ENCODE results near the gene GUF1.

GUF1 gene

GRCh38 chr4:44678094-44679041 lies at the start of gene GUF1:
Gene GUF1, plus strand, starts transcription at chr4:44678420. Its CDS starts 203 bp downstream, at chr4:44678623.
- DNase-seq = peak; percentile 67

GRCh38 chr4:44629280-44629866 lies 48.8 kb upstream of the GUF1 start:
- DNase-seq = peak; percentile 60

- DNase-seq = no peak
Measured at GRCh38 chr4:44632089-44632488, 46.1 kb upstream of the GUF1 start.

GRCh38 chr4:44632733-44633132 lies 45.5 kb upstream of the GUF1 start:
- DNase-seq = no peak

GRCh38 chr4:44638091-44638490 lies 40.1 kb upstream of the GUF1 start:
- DNase-seq = no peak

- no peak for DNase-seq
Measured at GRCh38 chr4:44646151-44646550, 32.1 kb upstream of the GUF1 start.

- DNase-seq = no peak
Measured at GRCh38 chr4:44651425-44651824, 26.8 kb upstream of the GUF1 start, which contains the start of gene YIPF7. Gene YIPF7, minus strand, starts transcription at chr4:44651625. Its CDS starts 1,525 bp downstream, at chr4:44650100.

- DNase-seq = no peak
Measured at GRCh38 chr4:44652002-44652401, 26.2 kb upstream of the GUF1 start.

GRCh38 chr4:44660396-44660795 lies 17.8 kb upstream of the GUF1 start:
- no peak for DNase-seq

- DNase-seq = no peak
Measured at GRCh38 chr4:44661940-44662622, 16.1 kb upstream of the GUF1 start.

GRCh38 chr4:44662623-44663005 lies 15.6 kb upstream of the GUF1 start:
- no peak for DNase-seq

GRCh38 chr4:44663539-44664263 lies 14.5 kb upstream of the GUF1 start:
- DNase-seq = no peak

GRCh38 chr4:44668526-44668925 lies 9.7 kb upstream of the GUF1 start:
- DNase-seq = no peak

- no peak for DNase-seq
Measured at GRCh38 chr4:44670506-44671199, 7.6 kb upstream of the GUF1 start.

- no peak for DNase-seq
Measured at GRCh38 chr4:44671636-44672035, 6.6 kb upstream of the GUF1 start.

- DNase-seq = no peak
Measured at GRCh38 chr4:44674471-44674870, 3.7 kb upstream of the GUF1 start.

GRCh38 chr4:44675366-44675765 lies 2.9 kb upstream of the GUF1 start:
- DNase-seq = no peak

- no peak for DNase-seq
Measured at GRCh38 chr4:44679060-44679459, 840 bp downstream of the GUF1 start.

- DNase-seq = no peak
Measured at GRCh38 chr4:44684648-44685047, 6.4 kb downstream of the GUF1 start.

- no peak for DNase-seq
Measured at GRCh38 chr4:44700427-44700826, 22.2 kb downstream of the GUF1 start.

GRCh38 chr4:44701037-44701436 lies 22.8 kb downstream of the GUF1 start:
- DNase-seq = no peak

GRCh38 chr4:44704673-44705072 lies 26.5 kb downstream of the GUF1 start:
- DNase-seq = no peak

Measured in kidney glomerular epithelial cell (primary cell).